T1000 (cell line): ENCODE measurements around the gene KLC3.
"Not testable (repeated sequence)": the region's sequence is repeated elsewhere in the genome, so short reads cannot be mapped to it uniquely, and the experiment has no call there.

Experiments used
- DNase-seq: peaks from one replicate; lab custom pipeline; 2025; ENCODE audit warnings: mixed read lengths; lab: John Stamatoyannopoulos, UW

The KLC3 gene

DNA sequence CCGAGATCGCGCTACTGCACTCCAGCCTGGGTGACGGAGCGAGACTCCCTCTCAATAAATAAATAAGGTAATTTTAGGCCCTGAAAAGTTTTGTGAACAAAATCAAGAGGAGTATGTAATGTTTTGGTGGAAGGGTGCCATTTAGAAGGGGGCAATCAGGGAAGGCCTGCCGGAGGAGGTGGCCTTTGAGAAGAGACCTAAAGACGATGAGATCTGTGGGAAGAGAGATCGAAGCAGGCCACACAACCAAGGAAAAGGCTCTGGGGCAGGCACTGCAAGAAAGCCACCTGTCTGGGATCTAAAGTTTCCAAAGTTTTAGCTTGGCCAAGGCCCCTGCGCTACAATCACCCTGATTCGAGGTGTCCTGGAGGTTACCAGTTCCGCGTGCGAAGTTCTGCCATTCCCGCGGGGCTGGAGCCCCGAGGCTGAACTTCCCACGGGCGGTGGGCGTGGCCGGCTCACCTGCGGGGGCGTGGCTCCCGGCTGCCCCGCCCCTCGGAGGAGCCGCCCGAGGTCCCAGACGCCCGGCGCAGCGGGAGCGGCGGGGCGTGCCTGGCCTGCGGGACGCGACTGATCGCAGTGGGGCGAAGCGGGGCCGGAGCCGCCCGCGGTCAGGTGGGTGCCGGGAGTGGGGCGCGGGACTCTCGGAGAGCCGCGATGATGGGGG lies at the start of gene KLC3:
Gene KLC3, plus strand, starts transcription at position 519 of the 667 bp plus-strand sequence. CDS start 4,792 bp downstream, outside the sequence.
- no peak for DNase-seq

DNA sequence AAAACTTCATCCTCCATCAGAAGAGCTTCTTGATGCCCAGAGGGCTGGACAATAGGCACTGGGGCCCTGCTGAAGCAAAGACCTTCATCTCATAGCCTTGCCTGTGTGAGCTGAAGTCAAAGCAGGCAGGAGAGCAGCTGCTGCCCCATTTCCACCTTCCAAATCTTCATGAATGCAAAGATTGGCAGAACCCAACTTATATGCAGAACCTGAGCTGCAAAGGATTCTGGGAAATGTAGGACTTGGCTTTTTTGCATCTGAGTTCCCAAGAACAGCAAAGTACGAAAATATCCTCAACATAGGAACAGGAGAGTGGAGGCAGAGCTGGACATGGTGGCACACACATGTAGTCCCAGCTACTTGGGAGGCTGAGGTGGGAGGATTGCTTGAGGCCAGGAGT lies 48.7 kb upstream of the KLC3 start:
- no peak for DNase-seq

DNA sequence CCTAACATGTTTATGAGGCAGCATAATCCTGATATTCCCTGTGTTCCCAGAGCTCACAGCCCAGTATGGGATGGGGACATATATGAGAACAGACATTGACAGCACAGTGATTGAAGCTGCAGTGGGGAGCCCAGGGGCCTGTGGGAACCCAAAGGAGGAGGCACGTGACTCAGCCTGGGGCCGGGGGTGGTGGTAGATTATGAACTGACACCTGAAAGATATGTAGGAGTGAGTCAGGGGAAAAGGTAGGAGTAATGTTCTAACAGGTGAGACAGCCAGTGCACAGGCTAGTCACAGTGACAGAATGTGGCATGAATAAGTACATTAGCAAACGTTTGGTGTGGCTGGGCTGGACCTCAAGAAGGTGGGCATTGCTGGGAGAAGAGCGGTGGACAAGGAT lies 46.9 kb upstream of the KLC3 start:
- DNase-seq = no peak

DNA sequence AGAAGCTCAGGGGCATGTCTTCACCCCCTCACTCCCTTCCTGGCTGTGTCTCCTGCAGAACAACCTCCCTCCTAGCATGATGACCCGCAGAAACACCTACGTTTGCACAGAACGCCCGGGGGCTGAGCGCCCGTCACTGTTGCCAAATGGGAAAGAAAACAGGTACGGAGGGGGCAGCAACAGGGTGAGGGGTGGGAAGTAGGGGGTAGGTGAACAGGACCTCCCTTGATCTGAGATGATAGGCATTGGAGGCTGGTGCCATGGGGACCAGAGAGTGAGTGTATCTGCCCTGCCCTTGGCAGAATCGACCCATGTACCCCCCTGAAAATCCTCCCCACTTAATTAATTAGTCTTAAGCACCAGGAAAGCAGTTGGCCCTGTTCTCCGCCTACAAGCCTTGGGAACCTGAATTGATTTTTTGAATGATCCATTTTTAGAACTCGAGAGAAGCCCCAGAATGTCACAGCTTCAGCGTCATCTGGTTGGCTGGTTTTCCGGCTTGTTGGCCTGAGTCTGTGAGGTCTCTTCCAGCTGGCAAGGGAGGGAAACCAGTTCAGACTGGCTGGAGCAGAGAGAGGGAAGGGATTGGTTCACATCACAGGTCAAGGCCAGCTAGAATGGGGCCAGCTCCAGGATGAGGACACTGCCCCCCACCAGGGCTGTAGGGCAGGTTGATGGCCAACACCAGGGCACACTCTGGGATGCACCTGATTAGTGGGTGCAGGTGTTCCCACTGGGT lies 46.1 kb upstream of the KLC3 start:
- DNase-seq = no peak

DNA sequence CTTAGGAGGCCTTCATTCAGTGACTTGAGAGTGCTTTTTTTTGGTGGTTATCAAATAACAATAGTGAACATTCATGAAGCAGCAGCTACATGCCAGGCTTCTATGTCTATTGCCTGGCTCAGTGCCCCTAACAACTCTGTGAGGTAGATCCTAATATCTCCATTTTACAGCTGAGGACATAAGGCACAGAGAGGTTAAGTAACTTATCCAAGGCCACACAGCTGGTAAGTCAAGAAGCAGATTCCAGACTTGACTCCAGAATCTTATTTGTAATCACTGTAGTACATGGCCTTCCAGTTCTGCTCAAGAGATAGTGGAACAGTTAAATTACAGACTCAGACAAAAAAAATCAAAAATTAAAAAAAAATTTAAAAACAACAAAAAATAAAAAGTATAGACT lies 44.7 kb upstream of the KLC3 start:
- DNase-seq = no peak

DNA sequence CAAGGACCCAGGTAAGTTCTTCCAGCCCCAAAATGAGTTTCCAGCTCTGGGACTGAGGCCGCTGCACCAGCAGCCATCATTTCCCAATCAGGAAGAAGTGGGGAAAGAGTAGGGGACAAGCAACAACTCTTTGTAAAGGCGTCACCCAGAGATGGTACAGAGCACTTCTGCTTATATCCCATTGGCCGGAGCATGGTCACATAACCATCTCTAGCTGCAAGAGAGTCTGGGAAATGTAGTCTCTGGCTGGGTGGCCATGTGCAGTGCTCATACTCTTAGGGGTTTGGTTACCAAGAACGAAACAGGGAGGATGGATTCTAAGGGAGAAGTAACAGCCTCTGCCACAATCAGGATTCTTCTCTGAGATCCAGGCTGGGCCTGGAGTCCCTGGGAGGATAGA lies 44.2 kb upstream of the KLC3 start:
- no peak for DNase-seq

DNA sequence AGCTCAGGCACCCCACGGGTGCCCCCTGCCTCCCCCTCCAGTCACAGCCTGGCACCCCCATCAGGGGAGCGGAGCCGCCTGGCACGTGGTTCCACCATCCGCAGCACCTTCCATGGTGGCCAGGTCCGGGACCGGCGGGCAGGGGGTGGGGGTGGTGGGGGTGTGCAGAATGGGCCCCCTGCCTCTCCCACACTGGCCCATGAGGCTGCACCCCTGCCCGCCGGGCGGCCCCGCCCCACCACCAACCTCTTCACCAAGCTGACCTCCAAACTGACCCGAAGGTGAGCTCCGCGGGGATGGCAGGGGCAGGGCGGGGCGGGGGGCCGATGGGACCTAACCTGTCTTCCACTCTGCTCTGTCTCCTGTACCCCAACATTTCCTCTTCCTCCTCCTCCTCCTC lies 42.9 kb upstream of the KLC3 start:
- DNase-seq = no peak

DNA sequence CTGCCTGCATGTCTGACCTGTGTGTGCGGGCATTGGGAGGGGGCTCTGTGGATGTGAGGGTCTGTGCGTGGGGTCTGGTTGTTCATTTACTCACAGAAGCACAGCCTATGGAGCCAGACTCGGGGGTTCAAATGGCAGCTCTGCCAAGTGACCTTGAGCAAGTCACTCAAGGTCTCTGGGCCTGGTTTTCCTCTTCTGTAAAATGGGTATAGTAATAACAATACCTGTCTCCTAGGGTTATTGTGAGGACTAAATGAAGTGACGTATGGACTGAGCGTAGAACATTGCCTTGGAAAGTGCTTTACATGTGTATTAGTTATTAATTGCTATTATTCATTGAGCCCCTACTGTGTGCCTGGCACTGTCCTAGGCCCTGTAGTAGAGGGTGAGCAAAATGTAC lies 42.3 kb upstream of the KLC3 start:
- no peak for DNase-seq

DNA sequence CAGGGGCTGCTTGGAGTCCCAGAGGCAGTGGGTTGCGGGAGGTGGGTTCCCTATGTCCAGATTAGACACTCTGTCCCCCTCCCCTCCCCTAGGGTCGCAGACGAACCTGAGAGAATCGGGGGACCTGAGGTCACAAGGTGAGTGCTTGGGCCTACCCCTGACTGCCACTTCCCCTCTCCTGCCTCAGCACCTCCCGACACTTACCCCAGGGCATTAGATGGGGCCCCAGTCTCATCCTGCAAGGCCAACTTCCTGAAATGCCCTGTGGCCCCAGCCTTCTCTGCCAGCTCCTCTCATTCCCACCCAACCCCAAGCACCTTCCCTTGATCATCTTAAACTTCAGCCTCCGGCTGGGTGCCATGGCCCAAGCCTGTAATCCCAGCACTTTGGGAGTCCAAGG lies 40.8 kb upstream of the KLC3 start:
- DNase-seq = no peak

DNA sequence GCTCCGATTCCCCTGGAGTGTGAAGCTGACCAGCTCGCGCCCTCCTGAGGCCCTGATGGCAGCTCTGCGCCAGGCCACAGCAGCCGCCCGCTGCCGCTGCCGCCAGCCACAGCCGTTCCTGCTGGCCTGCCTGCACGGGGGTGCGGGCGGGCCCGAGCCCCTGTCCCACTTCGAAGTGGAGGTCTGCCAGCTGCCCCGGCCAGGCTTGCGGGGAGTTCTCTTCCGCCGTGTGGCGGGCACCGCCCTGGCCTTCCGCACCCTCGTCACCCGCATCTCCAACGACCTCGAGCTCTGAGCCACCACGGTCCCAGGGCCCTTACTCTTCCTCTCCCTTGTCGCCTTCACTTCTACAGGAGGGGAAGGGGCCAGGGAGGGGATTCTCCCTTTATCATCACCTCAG lies 38.1 kb upstream of the KLC3 start:
- no peak for DNase-seq

DNA sequence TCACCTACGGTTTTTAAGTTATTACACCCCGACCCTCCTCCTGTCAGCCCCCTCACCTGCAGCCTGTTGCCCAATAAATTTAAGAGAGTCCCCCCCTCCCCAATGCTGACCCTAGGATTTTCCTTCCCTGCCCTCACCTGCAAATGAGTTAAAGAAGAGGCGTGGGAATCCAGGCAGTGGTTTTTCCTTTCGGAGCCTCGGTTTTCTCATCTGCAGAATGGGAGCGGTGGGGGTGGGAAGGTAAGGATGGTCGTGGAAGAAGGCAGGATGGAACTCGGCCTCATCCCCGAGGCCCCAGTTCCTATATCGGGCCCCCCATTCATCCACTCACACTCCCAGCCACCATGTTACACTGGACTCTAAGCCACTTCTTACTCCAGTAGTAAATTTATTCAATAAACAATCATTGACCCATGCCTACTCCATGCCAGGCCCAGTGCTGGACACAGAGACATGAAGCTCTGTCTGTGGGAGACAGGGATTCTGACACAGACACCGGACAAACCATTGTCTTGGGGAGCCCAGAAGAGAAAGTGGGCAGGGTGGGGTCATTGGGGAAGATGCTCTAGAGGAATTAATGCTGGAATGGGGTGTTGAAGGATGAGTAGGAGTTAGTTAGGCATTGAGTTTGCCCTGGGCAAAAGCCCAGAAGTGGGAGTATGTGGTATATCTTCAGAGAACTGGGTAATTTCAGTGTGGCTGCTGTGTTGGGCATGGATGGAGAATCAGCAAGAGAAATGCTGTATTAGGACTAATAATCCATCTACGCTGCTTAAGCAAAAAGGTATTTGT lies 37.1 kb upstream of the KLC3 start:
- no peak for DNase-seq

DNA sequence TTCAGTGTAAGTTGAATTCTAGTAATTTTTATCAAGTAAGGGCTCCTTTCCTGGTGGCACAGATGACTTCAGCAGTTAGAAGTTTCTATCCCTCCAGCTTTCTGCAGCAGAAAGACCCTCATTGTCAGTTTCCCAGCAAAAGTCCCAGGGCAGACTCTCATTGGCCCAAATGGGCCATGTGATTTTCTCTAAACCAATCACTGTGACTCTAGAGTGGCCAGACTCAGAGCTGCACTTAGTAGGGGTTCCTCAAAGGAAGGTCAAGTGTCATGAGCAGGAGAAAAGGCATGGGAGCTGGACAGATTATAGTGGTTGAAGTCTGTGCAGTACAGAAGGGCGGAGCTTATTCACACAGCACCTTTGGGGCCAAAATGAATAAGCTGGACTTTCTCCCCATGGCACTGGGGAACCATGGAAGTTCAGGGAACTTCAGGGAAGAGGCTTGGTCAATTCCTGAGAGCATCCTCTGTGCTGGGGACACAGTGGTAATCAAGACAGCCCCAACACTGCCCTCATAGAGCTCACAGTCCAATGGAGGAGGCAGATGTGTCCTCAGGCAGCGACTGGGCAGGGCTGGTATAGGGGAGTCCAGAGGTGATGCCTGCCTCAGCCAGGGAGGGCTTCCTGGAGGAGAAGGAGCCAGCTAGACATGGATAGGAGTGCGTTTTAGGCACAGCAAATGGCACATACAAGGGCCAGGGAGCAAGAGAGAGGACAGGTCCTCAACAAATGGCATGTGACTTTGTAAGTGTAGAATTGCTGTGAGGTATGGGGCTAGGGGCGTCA lies 36.2 kb upstream of the KLC3 start:
- DNase-seq = no peak

DNA sequence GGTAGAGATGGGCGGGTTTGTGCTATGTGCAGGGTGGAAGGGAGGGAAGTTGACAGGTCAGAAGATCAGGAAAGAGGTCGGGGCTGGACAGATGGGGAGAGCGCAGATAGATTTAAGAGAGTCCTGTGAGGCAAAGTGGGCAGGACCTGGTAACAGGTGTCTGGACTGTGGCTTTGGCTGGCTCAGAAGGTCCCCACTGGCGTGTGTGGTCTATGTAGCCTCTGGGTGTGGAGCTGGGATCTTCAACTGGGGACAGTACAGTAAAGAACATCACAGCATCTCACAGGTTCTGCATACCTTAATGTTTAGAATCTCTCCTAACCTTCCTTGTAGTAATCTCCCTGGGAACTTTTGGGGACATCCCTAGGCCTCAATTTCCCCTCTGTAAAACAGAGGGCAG lies 35.5 kb upstream of the KLC3 start:
- no peak for DNase-seq

DNA sequence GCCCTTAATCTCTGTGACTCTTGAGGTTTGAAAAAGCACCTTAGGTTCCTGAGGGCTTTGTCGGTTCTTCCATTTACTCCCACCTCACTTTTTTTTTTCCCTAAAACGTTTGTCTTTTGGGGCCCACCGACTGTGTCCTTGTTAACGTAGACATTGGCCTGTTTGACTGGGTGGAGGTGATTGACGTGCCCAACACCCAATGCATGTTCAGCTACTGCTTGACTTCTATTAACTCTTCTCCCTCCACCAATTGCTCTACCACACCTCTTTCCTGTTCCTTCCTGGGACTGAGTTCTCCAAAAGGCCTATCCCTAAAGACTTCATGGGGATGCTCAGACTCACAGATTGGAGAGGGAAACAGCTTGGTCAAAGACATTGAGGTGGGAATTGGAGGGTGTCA lies 35.1 kb upstream of the KLC3 start:
- DNase-seq = no peak

DNA sequence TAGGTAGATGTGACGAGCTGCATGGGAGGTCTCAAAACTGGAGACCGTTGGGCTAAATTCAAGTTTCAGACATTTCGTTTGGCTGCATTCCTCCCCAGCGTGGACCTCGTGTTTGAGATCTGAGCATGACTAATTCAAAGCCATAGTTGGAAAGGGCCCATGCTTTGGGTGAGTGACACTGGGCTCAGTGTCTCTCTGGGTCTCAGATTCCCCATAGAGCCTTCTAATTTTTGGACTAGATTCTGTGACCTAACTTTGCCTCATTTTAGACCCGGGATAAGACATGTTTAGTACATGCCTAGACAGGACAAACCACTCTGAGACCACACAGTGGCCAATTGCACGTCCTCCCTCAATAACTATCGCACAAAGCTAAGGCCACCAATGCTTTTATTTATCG lies 34.5 kb upstream of the KLC3 start:
- DNase-seq = no peak

DNA sequence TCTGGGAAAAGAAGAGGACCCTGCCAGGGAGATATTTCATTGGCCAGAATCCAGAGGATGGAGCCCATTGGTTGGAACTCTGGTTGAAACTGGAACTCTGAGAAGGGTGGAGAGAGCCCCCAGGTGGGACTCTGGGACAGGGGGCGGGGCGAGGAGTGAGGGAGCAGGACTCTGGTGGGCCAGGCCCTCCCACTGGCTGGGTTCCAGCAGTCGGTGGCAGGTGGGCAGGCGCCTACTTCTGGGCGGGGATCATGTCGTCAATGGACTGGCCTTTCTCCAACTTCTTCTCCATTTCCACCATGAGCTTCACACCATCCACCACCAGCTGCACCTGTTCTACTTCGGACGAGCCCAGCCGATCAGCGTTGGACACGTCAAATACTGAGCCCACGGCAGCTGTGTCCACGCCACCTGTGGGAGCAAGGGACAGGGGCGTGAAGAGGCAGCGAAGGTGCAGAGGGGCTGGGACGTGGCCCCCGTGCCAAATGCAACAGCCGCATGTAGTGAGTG lies 34.0 kb upstream of the KLC3 start:
- no peak for DNase-seq

DNA sequence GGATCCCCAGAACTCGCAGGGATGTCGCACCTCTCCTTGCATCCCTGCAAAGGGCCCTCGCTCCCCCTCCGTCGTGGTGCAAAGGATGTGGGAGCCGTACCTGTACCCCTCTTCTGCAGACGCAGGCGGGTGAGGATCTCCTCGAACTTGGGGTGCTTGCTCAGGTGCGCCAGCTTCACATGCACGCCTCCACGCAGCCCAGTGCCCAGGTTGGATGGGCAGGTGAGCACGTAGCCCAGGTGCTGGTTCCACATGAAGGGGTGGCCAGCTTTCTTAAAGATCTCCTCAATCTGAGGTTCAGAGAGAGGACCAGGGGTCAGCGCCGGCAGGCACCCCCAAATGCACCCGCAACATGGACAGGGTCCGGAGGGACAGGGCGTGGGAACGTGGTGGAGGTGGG lies 33.2 kb upstream of the KLC3 start:
- DNase-seq = no peak

DNA sequence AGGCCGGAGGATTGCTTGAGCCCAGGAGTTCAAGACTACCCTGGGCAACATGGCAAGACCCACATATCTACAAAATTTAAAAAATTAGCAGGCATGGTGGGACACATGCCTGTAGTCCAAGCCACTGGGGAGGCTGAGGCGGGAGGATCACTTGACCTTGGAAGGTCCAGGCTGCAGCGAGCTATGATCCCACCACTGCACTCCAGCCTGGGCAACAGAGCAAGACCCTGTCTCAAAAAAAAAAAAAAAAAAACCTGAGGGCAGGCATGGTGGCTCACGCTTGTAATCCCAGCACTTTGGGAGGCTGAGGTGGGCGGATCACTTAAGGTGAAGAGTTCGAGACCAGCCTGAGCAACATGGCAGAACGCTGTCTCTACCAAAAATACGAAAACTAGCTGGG lies 31.2 kb upstream of the KLC3 start:
- DNase-seq = not testable (repeated sequence)

DNA sequence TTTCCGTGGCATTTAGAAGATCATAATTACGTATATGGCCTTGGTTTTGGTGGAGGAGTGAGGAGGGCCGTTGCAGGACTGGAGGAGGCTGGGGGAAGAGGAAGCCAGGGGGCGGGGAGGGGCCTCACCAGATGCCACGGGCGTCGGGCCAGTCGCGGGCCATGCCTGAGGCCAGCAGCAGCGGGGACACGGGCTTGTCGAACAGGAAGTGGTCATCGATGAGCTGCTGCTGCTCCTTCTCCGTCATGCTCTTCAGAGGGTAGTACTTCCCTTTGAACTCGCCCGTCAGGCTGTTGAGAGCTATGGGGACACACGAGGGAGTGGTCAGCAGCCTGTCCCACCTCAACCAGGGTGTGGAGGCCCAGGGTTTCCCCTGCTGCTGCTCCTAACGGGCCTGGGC lies 28.9 kb upstream of the KLC3 start:
- DNase-seq = no peak

DNA sequence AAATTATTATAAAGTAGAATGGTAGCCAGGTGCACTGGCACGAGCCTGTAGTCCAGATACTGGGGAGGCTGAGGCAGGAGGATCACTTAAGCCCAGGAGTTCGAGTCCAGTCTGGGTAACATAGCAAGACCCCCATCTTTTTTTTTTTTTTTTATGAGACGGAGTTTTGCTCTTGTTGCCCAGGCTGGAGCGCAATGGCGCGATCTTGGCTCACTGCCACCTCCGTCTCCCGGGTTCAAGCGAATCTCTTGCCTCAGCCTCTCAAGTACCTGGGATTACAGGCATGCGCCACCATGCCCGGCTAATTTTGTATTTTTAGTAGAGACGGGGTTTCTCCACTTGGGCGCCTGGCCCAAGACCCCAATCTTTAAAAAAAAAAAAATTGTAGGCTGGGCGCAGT lies 28.3 kb upstream of the KLC3 start:
- DNase-seq = not testable (repeated sequence)

DNA sequence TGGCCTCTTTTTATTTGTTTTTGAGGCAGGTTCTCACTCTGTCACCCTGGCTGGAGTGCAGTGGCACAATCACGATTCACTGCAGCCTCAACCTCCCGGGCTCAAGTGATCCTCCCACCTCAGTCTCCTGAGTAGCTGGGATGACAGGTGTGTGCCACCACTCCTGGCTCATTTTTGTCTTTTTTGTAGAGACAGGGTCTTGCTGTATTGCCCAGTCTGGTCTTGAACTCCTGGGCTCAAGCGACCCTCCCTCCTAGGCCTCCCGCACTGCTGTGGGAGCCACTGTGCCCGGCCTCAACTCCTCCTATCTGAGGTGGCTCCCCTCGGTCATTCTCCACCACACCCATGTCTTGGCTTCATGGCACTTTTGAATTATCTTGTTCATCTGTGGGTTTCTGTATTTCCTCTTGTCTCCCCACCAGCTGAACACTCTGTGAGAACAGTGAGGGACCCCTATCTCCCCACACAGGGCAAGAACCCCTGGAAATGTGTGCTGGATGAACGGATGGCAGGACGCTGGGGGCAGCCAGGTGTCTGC lies 25.8 kb upstream of the KLC3 start:
- DNase-seq = no peak

DNA sequence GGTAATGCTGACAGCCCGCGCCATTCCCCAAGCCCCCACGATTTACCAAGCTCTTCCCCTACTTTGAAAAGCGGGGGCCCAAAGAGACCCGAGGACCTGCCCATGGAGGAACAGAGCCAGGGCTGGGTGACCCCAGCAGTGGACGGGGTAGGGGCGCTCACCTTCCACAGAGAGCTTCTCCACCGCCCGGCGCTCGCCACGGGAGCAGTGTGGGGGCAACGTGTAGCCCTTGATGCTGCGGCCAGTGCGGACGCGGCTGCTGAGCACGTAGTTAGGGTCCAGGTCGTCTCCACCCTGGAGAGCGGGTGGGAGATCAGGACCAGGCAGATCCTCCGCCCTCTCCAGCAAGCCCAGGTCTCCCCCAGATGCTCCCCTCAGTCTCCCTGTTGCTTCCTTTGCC lies 25.2 kb upstream of the KLC3 start:
- no peak for DNase-seq
